ENCODE measurements around the gene SORCS3.

Gene SORCS3

GRCh38 chr10:105207476-105207995 lies 566.4 kb downstream of the SORCS3 start:
- TF ChIP-seq CTCF (conservative IDR thresholded peaks at IDR 0.05): no peak
- no peak for TF ChIP-seq ZFX (IDR thresholded peaks at IDR 0.05)
- no peak overlapping the region for H3K27ac ChIP-seq

GRCh38 chr10:105210546-105210945 lies 569.5 kb downstream of the SORCS3 start:
- no peak overlapping the region for H3K27ac ChIP-seq
- no peak for TF ChIP-seq CTCF (conservative IDR thresholded peaks at IDR 0.05)
- TF ChIP-seq ZFX (IDR thresholded peaks at IDR 0.05): no peak

GRCh38 chr10:105237685-105238084 lies 596.6 kb downstream of the SORCS3 start:
- no peak overlapping the region for H3K27ac ChIP-seq
- TF ChIP-seq CTCF (conservative IDR thresholded peaks at IDR 0.05) (no peak), ZFX (IDR thresholded peaks at IDR 0.05) (no peak)

GRCh38 chr10:105239311-105240219 lies 598.5 kb downstream of the SORCS3 start:
- H3K27ac ChIP-seq: peak overlapping the region; percentile 23; the same call in 1 of the 2 replicates
- no peak for TF ChIP-seq ZFX (IDR thresholded peaks at IDR 0.05)
- TF ChIP-seq CTCF (conservative IDR thresholded peaks at IDR 0.05): no peak

GRCh38 chr10:105241254-105241653 lies 600.2 kb downstream of the SORCS3 start:
- no peak overlapping the region for H3K27ac ChIP-seq
- TF ChIP-seq ZFX (IDR thresholded peaks at IDR 0.05) (no peak), CTCF (conservative IDR thresholded peaks at IDR 0.05) (no peak)

- TF ChIP-seq CTCF (conservative IDR thresholded peaks at IDR 0.05) (no peak), ZFX (IDR thresholded peaks at IDR 0.05) (no peak)
- no peak overlapping the region for H3K27ac ChIP-seq
Measured at GRCh38 chr10:105243381-105243780, 602.3 kb downstream of the SORCS3 start.

GRCh38 chr10:105243825-105244224 lies 602.7 kb downstream of the SORCS3 start:
- H3K27ac ChIP-seq: no peak overlapping the region
- no peak for TF ChIP-seq ZFX (IDR thresholded peaks at IDR 0.05)
- no peak for TF ChIP-seq CTCF (conservative IDR thresholded peaks at IDR 0.05)

All from C4-2B (cell line).